IPS-18a (cell line): ENCODE data around the gene SLC44A5.
"Not testable (repeated sequence)": the region's sequence is repeated elsewhere in the genome, so short reads cannot be mapped to it uniquely, and the experiment has no call there.

Source experiments
- H3K27ac ChIP-seq: one replicate; pipeline ENCODE4 v1.5.1; 2013; ENCODE audit warnings: low read length
- H3K27me3 ChIP-seq: one replicate; pipeline ENCODE4 v1.6.1; 2013; ENCODE audit warnings: mild to moderate bottlenecking, low read length; ENCODE audit not compliant: control insufficient read depth, insufficient read depth
- H3K36me3 ChIP-seq: one replicate; pipeline ENCODE4 v1.6.1; 2013; ENCODE audit warnings: low read depth, low read length; ENCODE audit not compliant: control insufficient read depth
- H3K4me1 ChIP-seq: one replicate; pipeline ENCODE4 v1.6.1; 2013; ENCODE audit warnings: low read depth, low read length; ENCODE audit not compliant: control insufficient read depth
- H3K4me3 ChIP-seq: one replicate; pipeline ENCODE4 v1.5.1; 2013; ENCODE audit warnings: low read length
- H3K9ac ChIP-seq: one replicate; pipeline ENCODE4 v1.6.1; 2013; ENCODE audit warnings: mild to moderate bottlenecking, low read length, moderate library complexity
- H3K9me3 ChIP-seq: one replicate; pipeline ENCODE4 v1.6.1; 2013; ENCODE audit warnings: low read depth, low read length; ENCODE audit not compliant: control insufficient read depth

Gene SLC44A5

GRCh38 chr1:75293270-75293669 lies 317.6 kb downstream of the SLC44A5 start:
- no peak overlapping the region for H3K27ac ChIP-seq
- no peak overlapping the region for H3K9ac ChIP-seq
- no peaks in the 10 kb centered on the region for H3K4me1 ChIP-seq
- no peak overlapping the region for H3K4me3 ChIP-seq
- no peaks in the 10 kb centered on the region for H3K36me3 ChIP-seq
- H3K27me3 ChIP-seq = no peaks in the 10 kb centered on the region
- no peaks in the 10 kb centered on the region for H3K9me3 ChIP-seq

- H3K36me3 ChIP-seq = no peaks in the 10 kb centered on the region
These were observed 318.9 kb downstream of the SLC44A5 start for GRCh38 chr1:75292013-75292412.

GRCh38 chr1:75276385-75276784 lies 334.5 kb downstream of the SLC44A5 start:
- Histone ChIP-seq H3K27ac (no peak overlapping the region), H3K36me3 (no peaks in the 10 kb centered on the region), H3K4me1 (no peaks in the 10 kb centered on the region), H3K9ac (no peak overlapping the region), H3K9me3 (peaks cover 3% of the 10 kb centered on the region), H3K27me3 (no peaks in the 10 kb centered on the region), H3K4me3 (no peak overlapping the region)

More at GRCh38 chr1:75292013-75292412, 318.9 kb downstream of the SLC44A5 start:
- no peaks in the 10 kb centered on the region for H3K9me3 ChIP-seq
- no peak overlapping the region for H3K4me3 ChIP-seq
- no peaks in the 10 kb centered on the region for H3K4me1 ChIP-seq
- no peak overlapping the region for H3K9ac ChIP-seq
- no peak overlapping the region for H3K27ac ChIP-seq
- H3K27me3 ChIP-seq = no peaks in the 10 kb centered on the region

- H3K9ac ChIP-seq = no peak overlapping the region
- H3K36me3 ChIP-seq = no peaks in the 10 kb centered on the region
- no peak overlapping the region for H3K27ac ChIP-seq
- no peak overlapping the region for H3K4me3 ChIP-seq
- H3K9me3 ChIP-seq = peaks cover 3% of the 10 kb centered on the region
- no peaks in the 10 kb centered on the region for H3K27me3 ChIP-seq
- H3K4me1 ChIP-seq = no peaks in the 10 kb centered on the region
These were observed 335.3 kb downstream of the SLC44A5 start for GRCh38 chr1:75275631-75276030.

- H3K4me1 ChIP-seq = no peaks in the 10 kb centered on the region
- no peak overlapping the region for H3K9ac ChIP-seq
- H3K36me3 ChIP-seq = no peaks in the 10 kb centered on the region
- no peak overlapping the region for H3K27ac ChIP-seq
- H3K4me3 ChIP-seq = no peak overlapping the region
- no peaks in the 10 kb centered on the region for H3K27me3 ChIP-seq
- peaks cover 3% of the 10 kb centered on the region for H3K9me3 ChIP-seq
These were observed 335.9 kb downstream of the SLC44A5 start for GRCh38 chr1:75274920-75275506.

GRCh38 chr1:75273110-75273509 lies 337.8 kb downstream of the SLC44A5 start:
- no peaks in the 10 kb centered on the region for H3K36me3 ChIP-seq
- no peak overlapping the region for H3K4me3 ChIP-seq
- H3K4me1 ChIP-seq = no peaks in the 10 kb centered on the region
- H3K27ac ChIP-seq = no peak overlapping the region
- H3K27me3 ChIP-seq = no peaks in the 10 kb centered on the region
- no peaks in the 10 kb centered on the region for H3K9me3 ChIP-seq
- H3K9ac ChIP-seq = no peak overlapping the region

- Histone ChIP-seq H3K4me1 (no peaks in the 10 kb centered on the region), H3K4me3 (no peak overlapping the region), H3K9me3 (no peaks in the 10 kb centered on the region), H3K9ac (no peak overlapping the region), H3K36me3 (no peaks in the 10 kb centered on the region), H3K27me3 (no peaks in the 10 kb centered on the region), H3K27ac (no peak overlapping the region)
These were observed 345.1 kb downstream of the SLC44A5 start for GRCh38 chr1:75265792-75266191.

GRCh38 chr1:75264112-75264511 lies 346.8 kb downstream of the SLC44A5 start:
- no peak overlapping the region for H3K9ac ChIP-seq
- H3K27ac ChIP-seq = no peak overlapping the region
- no peaks in the 10 kb centered on the region for H3K9me3 ChIP-seq

GRCh38 chr1:75263616-75264015 lies 347.3 kb downstream of the SLC44A5 start:
- H3K27me3 ChIP-seq, H3K27ac ChIP-seq, H3K9ac ChIP-seq, H3K4me3 ChIP-seq, H3K36me3 ChIP-seq, H3K9me3 ChIP-seq, H3K4me1 ChIP-seq: not testable (repeated sequence)

More at GRCh38 chr1:75264112-75264511, 346.8 kb downstream of the SLC44A5 start:
- Histone ChIP-seq H3K27me3 (no peaks in the 10 kb centered on the region), H3K4me3 (no peak overlapping the region), H3K4me1 (no peaks in the 10 kb centered on the region), H3K36me3 (no peaks in the 10 kb centered on the region)

- not testable (repeated sequence) for H3K4me1 ChIP-seq, H3K9ac ChIP-seq, H3K4me3 ChIP-seq, H3K36me3 ChIP-seq, H3K27ac ChIP-seq, H3K27me3 ChIP-seq, H3K9me3 ChIP-seq
These were observed 349.0 kb downstream of the SLC44A5 start for GRCh38 chr1:75261946-75262345.

GRCh38 chr1:75258351-75258750 lies 352.6 kb downstream of the SLC44A5 start:
- Histone ChIP-seq H3K27me3 (no peaks in the 10 kb centered on the region), H3K4me1 (no peaks in the 10 kb centered on the region), H3K36me3 (no peaks in the 10 kb centered on the region), H3K27ac (no peak overlapping the region), H3K9me3 (no peaks in the 10 kb centered on the region), H3K4me3 (no peak overlapping the region), H3K9ac (no peak overlapping the region)

- no peak overlapping the region for H3K4me3 ChIP-seq
- H3K27ac ChIP-seq = no peak overlapping the region
- H3K9me3 ChIP-seq = no peaks in the 10 kb centered on the region
- H3K36me3 ChIP-seq = no peaks in the 10 kb centered on the region
- H3K4me1 ChIP-seq = no peaks in the 10 kb centered on the region
- H3K9ac ChIP-seq = no peak overlapping the region
- no peaks in the 10 kb centered on the region for H3K27me3 ChIP-seq
These were observed 353.5 kb downstream of the SLC44A5 start for GRCh38 chr1:75257424-75257823.
